Activated CD4-positive, alpha-beta T cell treated with anti-CD3 and anti-CD28 coated beads, Interleukin-2, amount 50 U/mL, for 16 hours (primary cell): Measurements from ENCODE around the gene TMEM187.
A peak's percentile ranks its signal among the peaks of the same experiment; 100 is the strongest.

Experiments used
- DNase-seq: peaks from one replicate; pipeline ENCODE4 v3.0.0-alpha.2; 2020

Gene TMEM187

GRCh38 chrX:153955228-153955732 is 17.3 kb upstream of the TMEM187 start:
- no peak for DNase-seq

GRCh38 chrX:153956044-153956907 is 16.3 kb upstream of the TMEM187 start:
- no peak for DNase-seq

GRCh38 chrX:153957224-153957623 is 15.3 kb upstream of the TMEM187 start:
- DNase-seq = no peak

GRCh38 chrX:153958605-153959004 is 13.9 kb upstream of the TMEM187 start:
- DNase-seq = no peak

- no peak for DNase-seq
Observed at GRCh38 chrX:153959649-153960048, 12.9 kb upstream of the TMEM187 start.

GRCh38 chrX:153960077-153960476 is 12.5 kb upstream of the TMEM187 start:
- DNase-seq = no peak

GRCh38 chrX:153960786-153961185 is 11.8 kb upstream of the TMEM187 start:
- no peak for DNase-seq

- no peak for DNase-seq
Observed at GRCh38 chrX:153961292-153961691, 11.3 kb upstream of the TMEM187 start.

- no peak for DNase-seq
Observed at GRCh38 chrX:153963546-153963945, 9.0 kb upstream of the TMEM187 start.

- no peak for DNase-seq
Observed at GRCh38 chrX:153964105-153964504, 8.4 kb upstream of the TMEM187 start.

GRCh38 chrX:153965406-153965805 is 7.1 kb upstream of the TMEM187 start:
- no peak for DNase-seq

GRCh38 chrX:153966283-153966688 is 6.3 kb upstream of the TMEM187 start:
- no peak for DNase-seq

GRCh38 chrX:153966841-153967535 is 5.6 kb upstream of the TMEM187 start:
- no peak for DNase-seq

- DNase-seq = peak; percentile 52
Observed at GRCh38 chrX:153967536-153968224, 4.9 kb upstream of the TMEM187 start.

- DNase-seq = no peak
Observed at GRCh38 chrX:153968255-153968654, 4.3 kb upstream of the TMEM187 start.

GRCh38 chrX:153968754-153969124 is 3.8 kb upstream of the TMEM187 start:
- DNase-seq = peak; percentile 49

GRCh38 chrX:153969125-153969903 is 3.2 kb upstream of the TMEM187 start:
- no peak for DNase-seq

- no peak for DNase-seq
Observed at GRCh38 chrX:153969904-153970356, 2.6 kb upstream of the TMEM187 start.

- DNase-seq = peak; percentile 72
Observed at GRCh38 chrX:153970357-153971123, 2.0 kb upstream of the TMEM187 start.

- peak; percentile 95 for DNase-seq
Observed at GRCh38 chrX:153971124-153971449, 1.5 kb upstream of the TMEM187 start.

- peak; percentile 95 for DNase-seq
Observed at GRCh38 chrX:153971450-153972367, 845 bp upstream of the TMEM187 start, which contains the start of gene HCFC1. TSS of gene HCFC1 (minus strand) at chrX:153971818. CDS start at chrX:153970840, 978 bp downstream.
